Cardiac septum (tissue), 1 donor: ENCODE measurements around the gene CTAG1B. TPM values are rescaled to one million over a fixed set of nuclear protein-coding genes. Genes with fewer than 3 reads are reported as not detected.
"Not testable (repeated sequence)": the region's sequence is repeated elsewhere in the genome, so short reads cannot be mapped to it uniquely, and the experiment has no call there.

Source experiments
- DNase-seq: peaks from one replicate; pipeline ENCODE4 v3.0.0-alpha.2; 2020; ENCODE audit warnings: low spot score
- intact Hi-C: fragments of 100-400 bp; cut with DNase I; formaldehyde crosslinking; loops from one replicate; pipeline ENCODE4 v1.14.0; 2022
- total RNA-seq: library from RNA; stranded (reverse); fragmentation: NEBNext Ultra II Directional; extraction: Animal tissue kit (Norgen Biotek cat#: 25700); gene quantifications from one replicate; pipeline ENCODE4 v1.2.1, GENCODE V29; 2021
- donor health status: DM: no; HTN: no; CAD: no.

CTAG1B gene
- total RNA-seq, 1 donor from 2014 or later, result not detected

DNA sequence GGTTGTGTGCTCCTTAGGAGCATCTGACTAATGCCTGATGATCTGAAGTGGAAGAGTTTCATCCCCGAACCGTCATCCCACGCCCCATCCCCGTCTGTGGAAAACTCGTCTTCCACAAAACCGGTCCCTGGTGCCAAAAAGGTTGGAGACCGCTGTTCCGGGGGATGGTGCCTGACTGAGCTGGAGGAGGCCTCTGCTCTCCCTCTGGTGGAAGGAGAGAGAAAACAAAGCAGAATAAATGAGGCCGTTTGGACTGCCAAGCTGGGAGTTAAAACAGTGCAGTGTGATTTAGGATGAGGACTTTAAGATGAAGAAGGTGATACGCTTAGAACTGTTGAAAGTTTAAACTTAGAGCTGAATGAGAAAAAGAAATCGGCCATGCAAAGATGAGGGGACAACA lies 14.6 kb upstream of the CTAG1B start:
- intact Hi-C loops, DNase-seq: not testable (repeated sequence)

DNA sequence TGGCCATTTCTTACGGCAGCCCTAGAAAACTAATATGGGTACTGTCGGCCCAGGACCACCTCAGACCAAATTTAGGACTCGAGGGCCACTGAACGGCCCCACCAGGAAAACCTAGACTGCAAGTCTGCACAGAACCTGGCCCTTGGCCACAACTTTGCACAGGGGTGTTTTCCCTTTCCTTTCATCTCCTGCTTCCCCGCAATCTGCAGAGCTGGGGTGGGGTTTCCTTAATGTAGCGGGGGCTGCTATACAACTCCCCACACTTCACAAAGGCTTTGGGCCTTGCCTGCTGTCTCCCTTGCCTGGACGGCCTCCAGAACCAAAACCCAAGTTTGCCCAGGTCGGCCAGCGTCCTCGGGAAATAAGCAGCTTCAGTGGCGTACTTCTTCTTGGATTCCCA lies 11.9 kb upstream of the CTAG1B start:
- DNase-seq, intact Hi-C loops: not testable (repeated sequence)

DNA sequence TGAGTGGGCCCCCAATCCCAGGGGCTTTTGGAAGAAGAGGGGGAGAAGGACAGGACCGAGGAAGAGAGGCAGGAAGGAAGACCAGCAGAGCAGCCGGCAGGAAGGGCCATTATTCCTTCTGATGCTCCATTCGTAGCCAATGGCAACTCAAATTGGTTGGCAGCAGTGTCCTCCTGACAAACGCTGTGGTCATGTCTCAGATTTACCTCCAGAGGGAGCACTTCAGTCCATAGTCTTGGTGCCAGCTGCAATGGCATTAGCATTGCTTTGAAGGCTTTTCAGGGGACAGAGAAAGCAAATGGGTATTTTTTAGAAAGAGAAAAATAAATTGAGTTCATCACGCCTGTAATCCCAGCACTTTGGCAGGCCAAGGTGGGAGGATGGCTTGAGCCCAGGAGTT lies 9.9 kb upstream of the CTAG1B start:
- intact Hi-C loops, DNase-seq: not testable (repeated sequence)

GRCh38 chrX:154620767-154621414 lies 1.8 kb upstream of the CTAG1B start:
- intact Hi-C loops, DNase-seq: not testable (repeated sequence)

GRCh38 chrX:154613586-154613985 lies 5.5 kb downstream of the CTAG1B start:
- intact Hi-C loops, DNase-seq: not testable (repeated sequence)

DNA sequence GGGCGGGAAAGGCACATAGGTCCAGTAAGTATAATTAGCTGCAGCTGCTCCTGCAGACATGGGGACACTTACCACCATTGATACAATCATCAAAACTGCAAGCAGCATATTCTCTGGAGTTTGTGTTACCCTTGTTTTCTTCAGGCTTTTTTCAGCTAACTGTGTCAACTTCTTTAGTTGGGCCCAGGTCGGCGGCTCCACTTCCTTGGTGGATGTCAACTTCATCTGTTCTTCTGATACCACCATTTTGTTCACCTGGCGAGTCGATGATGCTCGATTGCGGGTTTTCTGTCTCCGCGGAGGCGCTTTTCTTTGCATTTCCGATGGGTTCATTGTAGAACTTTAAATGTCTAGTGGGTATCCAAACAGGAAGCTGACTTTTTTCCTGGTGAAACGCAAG lies 7.9 kb downstream of the CTAG1B start:
- peak; percentile 36 for DNase-seq
- intact Hi-C loops, result not testable (repeated sequence)

DNA sequence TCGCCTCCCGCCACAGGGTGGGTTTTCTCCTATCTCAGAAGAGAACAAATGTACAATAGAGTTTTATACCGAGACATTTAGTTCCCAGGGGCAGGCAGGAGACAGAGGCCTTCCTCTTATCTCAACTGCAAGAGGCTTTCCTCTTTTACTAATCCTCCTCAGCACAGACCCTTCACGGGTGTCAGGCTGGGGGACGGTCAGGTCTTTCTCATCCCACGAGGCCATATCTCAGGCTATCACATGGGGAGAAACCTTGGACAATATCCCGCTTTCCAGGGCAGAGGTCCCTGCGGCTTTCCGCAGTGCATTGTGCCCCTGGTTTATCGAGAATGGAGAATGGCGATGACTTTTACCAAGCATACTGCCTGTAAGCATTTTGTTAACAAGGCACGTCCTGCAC lies 10.3 kb downstream of the CTAG1B start:
- intact Hi-C loops, result not testable (repeated sequence)
- peak; percentile 47 for DNase-seq

GRCh38 chrX:154607976-154608375 lies 11.1 kb downstream of the CTAG1B start:
- DNase-seq, result peak; percentile 66
- intact Hi-C loops, result not testable (repeated sequence)

GRCh38 chrX:154607370-154607769 lies 11.7 kb downstream of the CTAG1B start:
- intact Hi-C loops, result no loop called here
- no peak for DNase-seq

DNA sequence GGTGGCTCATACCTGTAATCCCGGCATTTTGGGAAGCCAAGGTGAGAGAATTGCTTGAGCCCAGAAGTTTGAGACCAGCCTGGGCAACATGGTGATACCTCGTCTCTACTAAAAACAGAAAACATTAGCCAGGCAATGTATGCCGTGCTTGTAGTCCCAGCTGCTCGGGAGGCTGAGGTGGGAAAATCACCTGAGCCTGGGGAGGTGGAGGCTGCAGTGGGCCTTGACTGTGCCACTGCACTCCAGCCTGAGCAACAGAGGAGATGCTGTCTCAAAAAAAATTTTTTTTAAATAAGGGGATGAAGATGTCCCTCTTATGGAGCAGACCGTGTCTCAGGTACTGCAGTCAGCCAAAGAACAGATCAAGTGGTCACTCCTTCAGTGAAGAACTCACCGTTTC lies 13.5 kb downstream of the CTAG1B start:
- DNase-seq, result no peak
- intact Hi-C loops, result no loop called here

- intact Hi-C loops, result no loop called here
- peak; percentile 53 for DNase-seq
Observed at GRCh38 chrX:154603438-154604430, 15.3 kb downstream of the CTAG1B start.

DNA sequence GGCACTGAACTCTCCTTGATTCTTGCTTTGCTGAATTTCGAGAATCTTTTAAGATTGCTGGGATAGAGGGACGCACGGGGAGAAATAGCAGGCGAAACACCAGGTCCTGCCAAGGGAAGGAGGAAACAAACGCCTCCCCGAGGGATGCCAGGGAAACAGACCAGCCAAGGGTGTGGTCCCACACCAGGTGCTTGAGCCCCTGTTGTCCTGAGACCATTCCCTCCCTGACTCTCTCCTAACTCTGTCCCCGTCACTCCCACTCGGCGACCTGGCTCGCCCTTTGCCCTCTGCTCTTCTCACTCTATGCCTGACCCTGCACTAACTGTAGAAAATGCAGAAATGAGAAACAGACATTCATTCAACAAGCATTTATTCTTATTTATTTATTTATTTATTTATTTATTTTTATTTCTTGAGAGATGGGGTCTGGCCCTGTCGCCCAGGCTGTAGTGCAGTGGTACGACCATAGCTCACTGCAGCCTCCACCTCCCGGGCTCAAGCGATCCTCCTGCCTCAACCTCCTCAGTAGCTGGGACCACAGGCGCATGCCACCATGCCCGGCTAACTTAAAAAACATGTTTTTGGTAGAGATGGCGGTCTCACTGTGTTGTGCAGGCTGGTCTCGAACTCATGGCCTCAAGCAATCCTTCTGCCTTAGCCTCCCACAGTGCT lies 16.2 kb downstream of the CTAG1B start:
- peak; percentile 41 for DNase-seq
- intact Hi-C loops, result no loop called here

- peak; percentile 65 for DNase-seq
- intact Hi-C loops, result no loop called here
Observed at GRCh38 chrX:154602226-154602625, 16.9 kb downstream of the CTAG1B start.

DNA sequence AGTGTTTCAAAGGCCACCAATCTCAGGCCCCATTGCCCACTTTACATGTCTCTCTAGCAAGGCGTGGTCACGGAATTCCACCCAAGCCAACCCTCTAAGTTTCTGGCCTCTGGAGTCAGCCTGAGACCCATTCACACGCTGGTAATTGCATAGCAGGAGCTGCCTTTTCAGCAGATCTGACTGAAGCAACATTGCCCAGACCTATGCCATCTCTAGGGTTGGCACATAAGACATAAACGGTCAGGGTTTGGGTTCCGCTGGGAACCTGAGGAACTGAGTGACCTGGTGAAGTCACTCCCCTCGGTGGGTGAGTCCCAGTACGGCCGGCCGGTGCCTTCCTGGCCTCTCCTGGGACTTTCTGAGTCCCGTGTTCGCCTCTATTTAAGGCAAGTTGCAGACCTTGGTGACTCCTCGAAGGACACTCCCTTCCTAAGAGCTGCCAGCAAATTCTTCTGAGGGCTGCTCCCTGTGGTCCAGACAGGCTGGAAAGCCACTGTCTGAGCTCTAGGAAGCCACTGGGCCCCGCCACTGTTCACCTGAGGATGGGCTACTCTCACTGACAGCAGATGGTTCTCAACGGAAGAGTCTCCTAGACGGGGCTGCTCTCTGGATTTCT lies 18.2 kb downstream of the CTAG1B start:
- intact Hi-C loops, result no loop called here

GRCh38 chrX:154599531-154599930 lies 19.6 kb downstream of the CTAG1B start:
- peak; percentile 58 for DNase-seq
- intact Hi-C loops, result no loop called here

More for the DNA sequence above, 18.2 kb downstream of the CTAG1B start:
- peak; percentile 67 for DNase-seq

GRCh38 chrX:154598656-154599055 lies 20.4 kb downstream of the CTAG1B start:
- peak; percentile 10 for DNase-seq
- intact Hi-C loops, result no loop called here

DNA sequence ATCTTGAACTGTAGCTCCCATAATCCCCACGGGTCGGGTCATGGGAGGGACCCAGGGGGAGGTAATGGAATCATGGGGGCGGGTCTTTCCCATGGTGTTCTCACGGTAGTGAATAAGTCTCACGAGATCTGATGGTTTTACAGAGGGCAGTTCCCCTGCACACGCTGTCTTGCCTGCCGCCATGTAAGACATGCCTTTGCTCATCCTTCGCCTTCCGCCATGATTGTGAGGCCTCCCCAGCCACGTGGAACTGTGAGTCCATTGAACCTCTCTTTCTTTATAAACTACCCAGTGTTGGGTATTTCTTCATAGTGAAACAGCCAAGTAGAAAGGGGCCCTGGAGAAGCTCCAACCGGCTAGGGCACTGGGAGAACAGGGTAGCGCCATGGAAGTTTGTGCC lies 21.9 kb downstream of the CTAG1B start:
- DNase-seq, result peak; percentile 60
- intact Hi-C loops, result no loop called here

DNA sequence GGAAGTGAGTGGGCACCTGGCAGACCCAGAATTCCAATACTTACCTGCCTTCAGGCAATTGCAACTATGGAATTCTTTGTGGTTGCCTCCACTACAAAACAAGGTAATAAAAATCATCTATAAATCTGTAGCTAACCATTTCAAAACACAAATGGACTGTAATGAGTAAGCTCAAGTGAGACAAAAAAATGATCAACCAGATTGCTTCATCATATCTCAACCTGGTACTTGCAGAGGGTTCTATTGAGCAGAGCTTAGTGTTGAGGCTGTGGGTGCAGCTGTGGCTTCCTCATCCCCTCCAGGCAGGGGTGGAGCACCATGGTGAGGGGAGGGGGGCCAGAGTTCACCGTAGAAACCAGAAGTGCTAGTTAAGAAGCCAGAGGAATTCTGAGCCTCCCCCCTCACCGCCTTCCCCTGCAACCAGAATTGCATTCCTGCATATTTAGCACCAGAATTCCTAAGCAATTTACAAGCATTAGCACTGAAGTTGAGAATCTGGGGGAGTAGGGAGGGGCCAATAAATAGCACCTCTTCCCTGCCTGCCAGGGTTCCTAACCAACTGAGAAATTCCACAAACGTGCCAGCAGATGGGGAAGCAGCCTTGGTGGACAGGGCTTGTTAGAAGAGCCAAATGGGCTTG lies 22.7 kb downstream of the CTAG1B start:
- intact Hi-C loops, result no loop called here
- DNase-seq, result peak; percentile 49

DNA sequence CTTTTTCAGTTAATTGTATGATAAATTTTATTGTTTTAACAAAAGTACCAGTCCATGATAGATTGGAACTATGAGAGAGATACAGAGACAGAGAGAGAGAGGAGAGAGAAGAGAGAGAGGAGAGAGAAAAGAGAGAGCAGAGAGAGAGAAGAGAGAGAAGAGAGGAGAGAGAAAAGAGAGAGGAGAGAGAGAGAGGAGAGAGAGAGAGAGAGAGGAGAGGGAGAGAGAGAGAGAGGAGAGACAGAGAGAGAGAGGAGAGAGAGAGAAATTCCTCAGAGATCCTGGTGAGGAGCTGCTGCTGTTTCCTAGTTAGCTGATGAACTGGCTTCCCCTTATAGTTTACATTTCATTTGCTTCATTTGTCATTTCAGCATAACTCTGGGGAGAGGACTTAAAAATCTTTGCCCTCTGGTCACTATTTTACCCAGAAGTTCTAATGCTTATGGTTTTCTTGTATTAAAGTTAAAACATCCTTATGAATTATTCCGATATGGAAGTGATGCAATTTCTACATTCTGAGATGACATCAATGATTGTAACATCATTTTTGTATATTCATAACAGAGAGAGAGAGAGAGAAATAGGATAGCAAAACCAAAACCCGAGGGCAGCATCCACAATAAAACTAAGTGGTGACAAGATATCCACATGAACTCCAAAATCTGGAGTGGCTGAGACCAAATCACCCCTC lies 23.4 kb downstream of the CTAG1B start:
- DNase-seq, result no peak
- intact Hi-C loops, result no loop called here
